Measurements from ENCODE around the gene SAMSN1.
"Not testable (repeated sequence)": the region's sequence is repeated elsewhere in the genome, so short reads cannot be mapped to it uniquely, and the experiment has no call there.

Gene SAMSN1

GRCh38 chr21:14553422-14553821 is 7.3 kb upstream of the SAMSN1 start:
- no peak for TF ChIP-seq MYC (IDR thresholded peaks at IDR 0.05; ENCODE audit: low read depth, low read length)
- TF ChIP-seq, protein P1, sequence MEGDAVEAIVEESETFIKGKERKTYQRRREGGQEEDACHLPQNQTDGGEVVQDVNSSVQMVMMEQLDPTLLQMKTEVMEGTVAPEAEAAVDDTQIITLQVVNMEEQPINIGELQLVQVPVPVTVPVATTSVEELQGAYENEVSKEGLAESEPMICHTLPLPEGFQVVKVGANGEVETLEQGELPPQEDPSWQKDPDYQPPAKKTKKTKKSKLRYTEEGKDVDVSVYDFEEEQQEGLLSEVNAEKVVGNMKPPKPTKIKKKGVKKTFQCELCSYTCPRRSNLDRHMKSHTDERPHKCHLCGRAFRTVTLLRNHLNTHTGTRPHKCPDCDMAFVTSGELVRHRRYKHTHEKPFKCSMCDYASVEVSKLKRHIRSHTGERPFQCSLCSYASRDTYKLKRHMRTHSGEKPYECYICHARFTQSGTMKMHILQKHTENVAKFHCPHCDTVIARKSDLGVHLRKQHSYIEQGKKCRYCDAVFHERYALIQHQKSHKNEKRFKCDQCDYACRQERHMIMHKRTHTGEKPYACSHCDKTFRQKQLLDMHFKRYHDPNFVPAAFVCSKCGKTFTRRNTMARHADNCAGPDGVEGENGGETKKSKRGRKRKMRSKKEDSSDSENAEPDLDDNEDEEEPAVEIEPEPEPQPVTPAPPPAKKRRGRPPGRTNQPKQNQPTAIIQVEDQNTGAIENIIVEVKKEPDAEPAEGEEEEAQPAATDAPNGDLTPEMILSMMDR (IDR thresholded peaks at IDR 0.05; ENCODE audit: low read depth, low read length): no peak
- TF ChIP-seq, protein P2, sequence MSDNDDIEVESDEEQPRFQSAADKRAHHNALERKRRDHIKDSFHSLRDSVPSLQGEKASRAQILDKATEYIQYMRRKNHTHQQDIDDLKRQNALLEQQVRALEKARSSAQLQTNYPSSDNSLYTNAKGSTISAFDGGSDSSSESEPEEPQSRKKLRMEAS (IDR thresholded peaks at IDR 0.05; ENCODE audit: low read depth, low read length): no peak
- TF ChIP-seq POLR2A (IDR thresholded peaks at IDR 0.05; ENCODE audit: extremely low read depth, insufficient read length): no peak
- DNase-seq (ENCODE audit: low read depth): no peak
- no peak overlapping the region for H3K4me3 ChIP-seq (ENCODE audit: low read depth, low read length)

DNA sequence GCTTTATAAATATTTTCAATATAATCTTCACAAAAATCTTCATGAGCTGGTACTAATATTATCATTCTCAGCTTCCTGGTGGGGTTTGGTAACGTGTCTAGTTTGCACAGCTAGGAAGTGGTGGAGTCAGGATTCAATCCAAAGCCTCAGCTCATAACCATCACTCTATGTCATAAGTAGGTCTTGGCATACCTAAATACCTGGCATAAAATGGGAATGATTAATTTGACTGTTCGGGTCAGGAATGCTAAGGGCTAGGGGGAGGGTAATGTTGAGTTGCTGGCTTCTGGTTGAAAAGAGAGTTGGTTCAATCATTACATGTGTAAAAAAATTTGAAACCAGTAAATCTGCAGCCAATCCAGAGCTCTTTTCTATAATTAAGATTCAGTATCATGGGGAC is 5.6 kb upstream of the SAMSN1 start:
- H3K4me3 ChIP-seq (ENCODE audit: low read depth, low read length): no peak overlapping the region
- TF ChIP-seq, protein P1 (IDR thresholded peaks at IDR 0.05; ENCODE audit: low read depth, low read length): no peak
- TF ChIP-seq POLR2A (IDR thresholded peaks at IDR 0.05; ENCODE audit: extremely low read depth, insufficient read length) (no peak), MYC (IDR thresholded peaks at IDR 0.05; ENCODE audit: low read depth, low read length) (no peak)
- TF ChIP-seq, protein P2 (IDR thresholded peaks at IDR 0.05; ENCODE audit: low read depth, low read length): no peak
- no peak for DNase-seq (ENCODE audit: low read depth)

- H3K4me3 ChIP-seq (ENCODE audit: low read depth, low read length): no peak overlapping the region
- TF ChIP-seq, protein P2 (IDR thresholded peaks at IDR 0.05; ENCODE audit: low read depth, low read length): no peak
- TF ChIP-seq MYC (IDR thresholded peaks at IDR 0.05; ENCODE audit: low read depth, low read length): 0 out of 2 replicates have a peak, but pooled peaks have one; percentile 15
- peak; percentile 66 for DNase-seq (ENCODE audit: low read depth)
Observed at GRCh38 chr21:14550135-14550534, 4.0 kb upstream of the SAMSN1 start.

GRCh38 chr21:14548779-14549178 is 2.7 kb upstream of the SAMSN1 start:
- TF ChIP-seq POLR2A (IDR thresholded peaks at IDR 0.05; ENCODE audit: extremely low read depth, insufficient read length): no peak
- TF ChIP-seq, protein P1 (IDR thresholded peaks at IDR 0.05; ENCODE audit: low read depth, low read length): no peak
- TF ChIP-seq, protein P2 (IDR thresholded peaks at IDR 0.05; ENCODE audit: low read depth, low read length): peak; percentile 43; the same call in 1 of the 2 replicates
- TF ChIP-seq MYC (IDR thresholded peaks at IDR 0.05; ENCODE audit: low read depth, low read length): peak; percentile 76
- no peak overlapping the region for H3K4me3 ChIP-seq (ENCODE audit: low read depth, low read length)
- peak; percentile 85 for DNase-seq (ENCODE audit: low read depth)

DNA sequence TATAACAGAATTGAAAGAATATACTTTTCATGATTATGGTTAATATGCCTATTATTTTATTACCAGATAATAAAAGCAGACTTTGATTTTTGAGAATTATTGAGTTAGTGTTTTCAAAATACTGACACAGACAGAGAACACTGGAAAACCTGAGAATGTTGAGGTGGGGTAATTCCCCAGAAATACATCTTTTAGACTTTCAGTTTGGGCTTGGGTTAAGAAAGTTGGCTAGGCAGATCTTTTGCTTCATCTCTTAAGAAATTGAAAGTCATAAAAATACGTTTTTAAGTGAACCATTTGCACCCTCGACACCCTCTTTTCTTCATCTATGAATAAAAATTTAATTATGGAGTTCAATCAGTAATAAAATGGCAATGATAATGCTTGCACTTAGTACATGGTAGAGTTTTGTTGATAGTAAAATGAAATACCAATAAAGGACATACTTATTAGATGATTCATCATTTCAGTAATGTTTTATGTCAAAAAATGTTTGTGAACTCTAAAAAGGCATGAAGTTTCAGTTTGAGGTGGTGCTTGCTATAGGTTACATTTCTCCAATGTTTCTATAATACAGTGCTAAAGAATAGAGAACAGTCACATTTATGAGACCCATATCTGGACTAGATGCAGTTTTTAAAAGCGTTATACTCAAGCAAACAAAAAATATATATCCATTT is 1.9 kb upstream of the SAMSN1 start:
- H3K4me3 ChIP-seq (ENCODE audit: low read depth, low read length): no peak overlapping the region
- DNase-seq (ENCODE audit: low read depth): no peak
- no peak for TF ChIP-seq POLR2A (IDR thresholded peaks at IDR 0.05; ENCODE audit: extremely low read depth, insufficient read length)
- TF ChIP-seq, protein P2 (IDR thresholded peaks at IDR 0.05; ENCODE audit: low read depth, low read length): no peak
- TF ChIP-seq, protein P1 (IDR thresholded peaks at IDR 0.05; ENCODE audit: low read depth, low read length): no peak

DNA sequence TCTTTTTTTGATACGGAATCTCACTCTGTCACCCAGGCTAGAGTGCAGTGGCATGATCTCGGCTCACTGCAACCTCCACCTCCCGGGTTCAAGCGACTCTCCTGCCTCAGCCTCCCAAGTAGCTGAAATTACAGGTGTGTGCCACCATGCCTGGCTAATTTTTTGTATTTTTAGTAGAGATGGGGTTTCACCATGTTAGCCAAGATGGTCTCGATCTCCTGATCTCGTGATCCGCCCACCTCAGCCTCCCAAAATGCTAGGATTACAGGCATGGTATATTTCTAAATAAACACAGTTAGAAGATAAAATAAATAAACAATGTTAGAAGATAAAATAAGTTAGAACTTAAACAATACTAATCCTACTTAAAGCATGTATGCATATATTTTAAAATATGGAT is 604 bp upstream of the SAMSN1 start:
- not testable (repeated sequence) for DNase-seq (ENCODE audit: low read depth); H3K4me3 ChIP-seq (ENCODE audit: low read depth, low read length)

GRCh38 chr21:14543983-14544382 is 2.1 kb downstream of the SAMSN1 start:
- TF ChIP-seq MYC (IDR thresholded peaks at IDR 0.05; ENCODE audit: low read depth, low read length): no peak
- TF ChIP-seq, protein P1 (IDR thresholded peaks at IDR 0.05; ENCODE audit: low read depth, low read length): no peak
- TF ChIP-seq, protein P2 (IDR thresholded peaks at IDR 0.05; ENCODE audit: low read depth, low read length): no peak
- TF ChIP-seq POLR2A (IDR thresholded peaks at IDR 0.05; ENCODE audit: extremely low read depth, insufficient read length): no peak
- DNase-seq (ENCODE audit: low read depth): no peak
- peak overlapping the region; percentile 81 for H3K4me3 ChIP-seq (ENCODE audit: low read depth, low read length)

All from NB4 (cell line).